Pancreas (tissue), 10 donors: ENCODE results near the gene DIP2B. TPM values are rescaled to one million over a fixed set of nuclear protein-coding genes. Genes with fewer than 3 reads are reported as not detected.

Experiments
- ATAC-seq, 4 donors: fragments of 200-7000 bp; cut with Tn5 transposase; one replicate each; pipeline versions ENCODE4 v1.8.0 to v1.9.1; 2020; ENCODE audit warnings: mild to moderate bottlenecking in 4 of 4, moderate library complexity in 4 of 4
- DNase-seq, 6 donors: peaks; one replicate each; pipeline ENCODE4 v3.0.0-alpha.2; 2020
- FAIRE-seq: peaks from 2 replicates; lab custom pipeline; 2012; peaks lifted over from hg19 to GRCh38; lab: Jason Lieb, UNC
- H3K27ac ChIP-seq, 4 donors: fragments of 200-600 bp; sonication (generic); 1 replicate in 3 of 4; 2 replicates in 1 of 4; pipeline versions ENCODE4 v1.5.0 to v1.8.0; 2020
- H3K27me3 ChIP-seq, 4 donors: fragments of 200-600 bp; one replicate each; pipeline ENCODE4 v1.8.0; 2021
- H3K36me3 ChIP-seq, 3 donors: fragments of 200-600 bp; sonication (generic) in 1 of 3; one replicate each; pipeline versions ENCODE4 v1.5.0 to v1.8.0; 2020 to 2021
- H3K4me1 ChIP-seq, 3 donors: fragments of 200-600 bp; one replicate each; pipeline ENCODE4 v1.8.0; 2021
- H3K4me3 ChIP-seq, 4 donors: fragments of 200-600 bp; sonication (generic) in 2 of 4; one replicate each; pipeline versions ENCODE4 v1.5.0 to v1.8.0; 2020 to 2021
- H3K9me3 ChIP-seq, 4 donors: fragments of 200-600 bp; one replicate each; pipeline ENCODE4 v1.8.0; 2021
- WGBS, 2 donors: extraction: QIAGEN DNeasy Blood & Tissue Kit; methylation state at CpG; one replicate each; pipeline ENCODE4 v1.1.7; 2013; 5-methylcytosine and 5-hydroxymethylcytosine counted together
- intact Hi-C, 3 donors: fragments of 100-400 bp; cut with DNase I; formaldehyde crosslinking; loops; one replicate each; pipeline versions ENCODE4 v1.11.1 to v1.14.2; 2022
- polyA plus RNA-seq, 2 donors: library from polyadenylated mRNA; stranded (reverse); fragments of 200-250 nt; gene quantifications; one replicate each; pipeline ENCODE4 v1.2.3, GENCODE V29; 2013
- total RNA-seq, 6 donors: library from RNA; stranded (reverse); fragmentation: NEBNext Ultra II Directional in 4 of 6; extraction: Animal tissue kit (Norgen Biotek cat#: 25700) in 4 of 6; gene quantifications; one replicate each; pipeline versions ENCODE4 v1.2.1 to v1.2.4, GENCODE V29; 2021 to 2023
- TF ChIP-seq, protein P1 (sequence below), 4 donors: fragments of 200-600 bp; sonication (generic) in 3 of 4; IDR thresholded peaks; one replicate each; pipeline versions ENCODE4 v1.5.0 to v1.8.0; 2021; ENCODE audit warnings: antibody characterized with exemption in 4 of 4
- donor health status: healthy with polysubstance abuse.
- donor health status: DM: no; HTN: no; CAD: no; lungs with moderate emphysema.
- donor health status: DM: no; HTN: no; CAD: no.
- donor health status: control.
- donor health status: control.
- donor health status: Bipolar disorder and iron deficiency.
- donor health status: DM: yes; HTN: yes; CAD: no.
- donor health status: DM: no; HTN: no; CAD: no.
- donor health status: DM: no; HTN: no; CAD: no.
- donor health status: DM: yes; HTN: yes; CAD: no.

Gene DIP2B
- total and polyA plus RNA-seq, 8 donors = 3.2 to 15.9 (median 9.2) TPM

DNA sequence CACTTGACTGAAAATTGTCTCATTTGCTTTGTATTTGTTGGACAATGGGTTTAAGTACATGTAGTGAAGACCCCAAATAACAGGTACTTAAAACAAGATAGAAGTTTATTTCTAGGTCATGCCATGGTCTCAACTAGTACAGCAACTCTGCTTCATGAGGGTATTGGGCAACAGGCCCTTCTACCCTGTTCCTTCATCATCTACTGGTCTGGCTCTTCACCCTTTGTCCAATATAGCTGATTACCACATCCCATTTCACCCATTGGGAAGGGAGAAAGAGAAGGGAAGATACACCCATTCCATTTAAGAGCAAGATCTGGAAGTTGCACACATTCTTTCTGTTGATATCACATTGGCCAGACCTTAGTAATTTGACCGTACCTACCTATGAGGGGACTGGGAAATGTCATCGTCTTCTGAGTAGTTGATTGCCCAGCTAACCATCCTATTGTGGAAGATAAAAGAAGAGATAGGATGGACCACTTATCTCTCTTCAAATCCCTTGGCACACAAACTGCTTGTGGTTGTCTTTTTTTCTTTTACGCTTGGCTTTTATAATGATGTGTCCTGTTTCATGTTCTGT, 104.6 kb downstream of the DIP2B start:
- H3K36me3 ChIP-seq = no peaks in the 10 kb centered on the region
- H3K9me3 ChIP-seq = no peaks in the 10 kb centered on the region
- H3K27me3 ChIP-seq = no peaks in the 10 kb centered on the region
- TF ChIP-seq, protein P1, sequence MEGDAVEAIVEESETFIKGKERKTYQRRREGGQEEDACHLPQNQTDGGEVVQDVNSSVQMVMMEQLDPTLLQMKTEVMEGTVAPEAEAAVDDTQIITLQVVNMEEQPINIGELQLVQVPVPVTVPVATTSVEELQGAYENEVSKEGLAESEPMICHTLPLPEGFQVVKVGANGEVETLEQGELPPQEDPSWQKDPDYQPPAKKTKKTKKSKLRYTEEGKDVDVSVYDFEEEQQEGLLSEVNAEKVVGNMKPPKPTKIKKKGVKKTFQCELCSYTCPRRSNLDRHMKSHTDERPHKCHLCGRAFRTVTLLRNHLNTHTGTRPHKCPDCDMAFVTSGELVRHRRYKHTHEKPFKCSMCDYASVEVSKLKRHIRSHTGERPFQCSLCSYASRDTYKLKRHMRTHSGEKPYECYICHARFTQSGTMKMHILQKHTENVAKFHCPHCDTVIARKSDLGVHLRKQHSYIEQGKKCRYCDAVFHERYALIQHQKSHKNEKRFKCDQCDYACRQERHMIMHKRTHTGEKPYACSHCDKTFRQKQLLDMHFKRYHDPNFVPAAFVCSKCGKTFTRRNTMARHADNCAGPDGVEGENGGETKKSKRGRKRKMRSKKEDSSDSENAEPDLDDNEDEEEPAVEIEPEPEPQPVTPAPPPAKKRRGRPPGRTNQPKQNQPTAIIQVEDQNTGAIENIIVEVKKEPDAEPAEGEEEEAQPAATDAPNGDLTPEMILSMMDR (IDR thresholded peaks at IDR 0.05) = no peak
- intact Hi-C loops = no loop called here
- ATAC-seq = no peak
- FAIRE-seq = no peak
- H3K4me3 ChIP-seq = no peak overlapping the region
- DNase-seq = no peak
- peaks cover 0 to 13% (median 4%) of the 10 kb centered on the region in 3 donors for H3K4me1 ChIP-seq
- 91 to 96% methylated on average over 3 of the region's 3 CpGs for WGBS, 2 donors
- no peak overlapping the region for H3K27ac ChIP-seq

DNA sequence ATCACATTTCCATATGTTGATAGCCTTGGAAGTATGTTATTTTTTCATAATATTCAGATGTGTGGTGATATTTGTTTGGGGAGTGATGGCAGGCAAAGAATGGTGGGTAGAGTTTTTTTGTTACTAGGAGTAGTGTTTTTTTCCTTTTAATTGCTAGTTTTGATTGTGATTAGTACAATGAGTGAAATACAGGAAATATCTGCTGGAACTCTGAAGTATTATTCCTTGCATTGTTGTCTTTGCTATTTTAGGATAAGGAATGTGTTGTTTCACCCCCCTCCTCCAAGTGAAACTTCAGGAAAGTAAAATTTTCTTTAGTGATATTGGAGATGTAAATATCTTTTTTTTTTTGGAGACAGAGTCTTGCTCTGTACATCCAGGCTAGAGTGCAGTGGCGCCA, 105.4 kb downstream of the DIP2B start:
- DNase-seq (no peak), ATAC-seq (no peak), FAIRE-seq (no peak)
- H3K27me3 ChIP-seq = no peaks in the 10 kb centered on the region
- peaks cover 0 to 12% (median 0%) of the 10 kb centered on the region in 3 donors for H3K4me1 ChIP-seq
- no peaks in the 10 kb centered on the region for H3K9me3 ChIP-seq
- no peaks in the 10 kb centered on the region for H3K36me3 ChIP-seq
- no peak overlapping the region for H3K4me3 ChIP-seq
- intact Hi-C loops = no loop called here
- 93 to 94% methylated on average over 1 of the region's 1 CpG for WGBS, 2 donors
- no peak overlapping the region for H3K27ac ChIP-seq
- TF ChIP-seq, protein P1 (IDR thresholded peaks at IDR 0.05) = no peak

DNA sequence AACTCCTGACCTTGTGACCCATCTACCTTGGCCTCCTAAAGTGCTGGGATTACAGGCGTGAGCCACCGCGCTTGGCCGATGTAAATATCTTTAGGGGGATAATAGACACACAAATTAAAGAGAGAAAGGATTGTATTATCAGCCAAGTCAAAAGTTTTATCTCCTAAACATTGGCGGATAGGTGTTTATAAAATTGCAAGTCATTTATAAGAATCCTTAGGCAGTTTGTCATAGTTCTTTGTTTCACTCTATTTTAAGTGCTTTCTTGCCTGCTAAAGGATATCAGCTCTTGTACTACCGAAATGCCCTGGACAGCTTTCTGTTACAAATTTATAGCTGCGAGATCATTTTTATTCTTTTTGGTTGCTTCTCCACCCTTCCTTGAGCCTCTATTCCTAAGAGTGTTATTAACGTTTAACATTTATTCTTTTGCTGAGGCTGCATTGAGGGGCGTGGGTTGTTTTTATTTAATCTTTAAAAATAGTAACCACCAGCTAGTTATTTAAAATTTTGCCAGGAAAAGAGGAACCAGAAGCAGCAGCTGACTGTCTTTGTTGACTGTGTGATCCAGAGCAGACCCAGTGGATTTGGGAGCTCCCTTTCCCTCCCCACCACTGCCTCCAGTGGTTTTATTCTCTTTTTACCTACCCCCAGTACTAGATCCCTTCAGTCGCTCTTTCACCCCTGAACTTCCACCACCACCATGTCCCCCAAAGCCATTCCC, 106.4 kb downstream of the DIP2B start:
- Histone ChIP-seq H3K27ac (no peak overlapping the region), H3K4me3 (no peak overlapping the region), H3K27me3 (no peaks in the 10 kb centered on the region), H3K9me3 (no peaks in the 10 kb centered on the region), H3K4me1 (peaks cover 0 to 12% (median 0%) of the 10 kb centered on the region in 3 donors), H3K36me3 (no peaks in the 10 kb centered on the region)
- ATAC-seq = peak in 2 of 4 donors; percentile 14 to 26
- FAIRE-seq = no peak
- no peak for DNase-seq
- TF ChIP-seq, protein P1 (IDR thresholded peaks at IDR 0.05) = no peak
- intact Hi-C loops = no loop called here
- 80 to 85% methylated on average over 10 of the region's 10 CpGs for WGBS, 2 donors

DNA sequence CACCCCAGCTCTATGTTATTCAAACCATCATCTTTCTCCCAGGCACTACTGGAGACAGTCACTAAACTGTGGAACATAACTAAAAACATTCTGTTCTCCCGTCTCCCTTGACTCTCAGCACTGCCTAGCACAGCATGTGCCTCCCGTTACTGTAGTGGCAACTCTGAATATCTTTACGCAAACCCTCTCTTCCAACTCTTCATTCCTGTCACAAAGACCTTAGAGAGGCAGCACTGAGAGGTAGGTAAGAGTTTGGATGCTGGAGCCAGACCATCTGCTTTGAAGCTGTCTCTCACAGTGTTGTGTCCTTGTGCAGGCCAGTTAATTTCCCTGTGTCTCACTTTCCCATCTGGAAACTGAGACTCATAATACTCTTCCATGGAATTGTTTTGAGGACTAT, 108.1 kb downstream of the DIP2B start:
- H3K4me3 ChIP-seq = no peak overlapping the region
- no peak for DNase-seq
- FAIRE-seq = no peak
- 95% methylated on average over 3 of the region's 3 CpGs for WGBS, 2 donors
- H3K27me3 ChIP-seq = no peaks in the 10 kb centered on the region
- H3K36me3 ChIP-seq = no peaks in the 10 kb centered on the region
- peaks cover 0 to 8% (median 0%) of the 10 kb centered on the region in 3 donors for H3K4me1 ChIP-seq
- H3K27ac ChIP-seq = no peak overlapping the region
- TF ChIP-seq, protein P1 (IDR thresholded peaks at IDR 0.05) = no peak
- intact Hi-C loops = no loop called here
- no peaks in the 10 kb centered on the region for H3K9me3 ChIP-seq
- no peak for ATAC-seq

DNA sequence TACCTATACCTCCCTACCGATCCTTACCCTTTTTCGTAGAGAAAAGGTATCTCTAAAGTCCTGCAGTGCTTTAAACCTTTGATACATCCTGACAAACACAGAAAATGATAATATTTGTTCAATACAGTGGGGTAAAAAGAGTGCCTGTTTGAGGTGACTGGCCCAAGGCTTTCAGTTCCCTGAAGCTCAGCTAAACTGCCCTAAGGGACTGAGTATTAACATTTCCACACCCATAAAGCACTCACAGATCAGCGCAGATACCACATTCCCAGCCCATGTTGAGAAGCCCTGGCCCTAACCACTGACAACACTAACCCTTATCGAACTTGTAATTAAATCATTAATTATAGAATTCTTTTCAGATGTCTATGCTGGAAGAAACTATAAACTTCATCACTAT, 108.7 kb downstream of the DIP2B start:
- peak overlapping the region in 1 of 4 donors; percentile 6 for H3K27ac ChIP-seq
- DNase-seq = no peak
- peak in 2 of 4 donors; percentile 13 to 16 for ATAC-seq
- no peaks in the 10 kb centered on the region for H3K27me3 ChIP-seq
- peaks cover 0 to 8% (median 0%) of the 10 kb centered on the region in 3 donors for H3K4me1 ChIP-seq
- H3K9me3 ChIP-seq = no peaks in the 10 kb centered on the region
- FAIRE-seq = no peak
- TF ChIP-seq, protein P1 (IDR thresholded peaks at IDR 0.05) = no peak
- H3K36me3 ChIP-seq = no peaks in the 10 kb centered on the region
- WGBS, 2 donors = 89 to 90% methylated on average over 4 of the region's 4 CpGs
- intact Hi-C loops = no loop called here
- H3K4me3 ChIP-seq = no peak overlapping the region
